ENCODE measurements around the gene CMBL.

GRCh38 chr5:10355071-10355889, 47.6 kb upstream of the CMBL start:
- TF ChIP-seq, protein P1, sequence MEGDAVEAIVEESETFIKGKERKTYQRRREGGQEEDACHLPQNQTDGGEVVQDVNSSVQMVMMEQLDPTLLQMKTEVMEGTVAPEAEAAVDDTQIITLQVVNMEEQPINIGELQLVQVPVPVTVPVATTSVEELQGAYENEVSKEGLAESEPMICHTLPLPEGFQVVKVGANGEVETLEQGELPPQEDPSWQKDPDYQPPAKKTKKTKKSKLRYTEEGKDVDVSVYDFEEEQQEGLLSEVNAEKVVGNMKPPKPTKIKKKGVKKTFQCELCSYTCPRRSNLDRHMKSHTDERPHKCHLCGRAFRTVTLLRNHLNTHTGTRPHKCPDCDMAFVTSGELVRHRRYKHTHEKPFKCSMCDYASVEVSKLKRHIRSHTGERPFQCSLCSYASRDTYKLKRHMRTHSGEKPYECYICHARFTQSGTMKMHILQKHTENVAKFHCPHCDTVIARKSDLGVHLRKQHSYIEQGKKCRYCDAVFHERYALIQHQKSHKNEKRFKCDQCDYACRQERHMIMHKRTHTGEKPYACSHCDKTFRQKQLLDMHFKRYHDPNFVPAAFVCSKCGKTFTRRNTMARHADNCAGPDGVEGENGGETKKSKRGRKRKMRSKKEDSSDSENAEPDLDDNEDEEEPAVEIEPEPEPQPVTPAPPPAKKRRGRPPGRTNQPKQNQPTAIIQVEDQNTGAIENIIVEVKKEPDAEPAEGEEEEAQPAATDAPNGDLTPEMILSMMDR (IDR thresholded peaks at IDR 0.05; ENCODE audit: low read depth, low read length, poor library complexity, severe bottlenecking): no peak
- TF ChIP-seq EZH2phosphoT487 (IDR thresholded peaks at IDR 0.05; ENCODE audit: borderline replicate concordance, low read length): no peak

Data from DOHH2 (cell line).